ENCODE data around the gene CHD3.
A peak's percentile ranks its signal among the peaks of the same experiment; 100 is the strongest.

Gene CHD3

DNA sequence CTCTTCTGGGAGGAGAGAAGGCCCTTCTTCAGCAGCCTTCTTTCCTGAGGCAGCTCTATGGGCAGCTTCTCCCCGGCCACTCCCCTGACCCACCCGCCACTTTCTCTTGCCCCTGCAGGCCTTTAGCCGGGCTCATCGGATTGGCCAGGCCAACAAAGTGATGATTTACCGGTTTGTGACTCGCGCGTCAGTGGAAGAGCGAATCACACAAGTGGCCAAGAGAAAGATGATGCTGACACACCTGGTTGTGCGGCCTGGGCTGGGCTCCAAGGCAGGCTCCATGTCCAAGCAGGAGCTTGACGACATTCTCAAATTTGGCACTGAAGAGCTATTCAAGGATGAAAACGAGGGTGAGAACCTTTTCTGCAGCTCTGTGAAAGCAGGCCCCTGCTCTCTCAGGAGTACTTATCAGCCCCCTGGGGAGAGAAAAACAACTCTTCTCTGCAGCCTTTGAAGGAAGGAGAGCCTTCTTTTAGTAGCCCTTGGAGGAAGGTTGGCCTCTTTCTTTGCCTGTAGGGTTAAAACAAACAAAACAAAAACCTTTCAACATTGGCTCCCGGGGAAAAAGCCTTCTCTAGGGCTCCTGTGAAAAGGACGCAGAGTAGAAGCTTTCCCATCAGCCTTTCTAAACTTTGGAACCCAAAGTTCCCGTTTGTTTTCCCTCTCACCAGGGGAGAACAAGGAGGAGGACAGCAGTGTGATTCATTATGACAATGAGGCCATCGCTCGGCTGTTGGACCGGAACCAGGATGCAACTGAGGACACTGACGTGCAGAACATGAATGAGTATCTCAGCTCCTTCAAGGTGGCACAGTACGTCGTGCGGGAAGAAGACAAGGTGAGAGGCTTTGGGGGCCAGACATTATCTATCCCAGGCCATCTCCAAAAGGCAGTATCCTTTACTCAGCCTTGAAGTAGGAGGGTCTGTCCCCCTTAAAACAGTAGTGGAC, 14.8 kb downstream of the CHD3 start:
- DNase-seq, result peak; percentile 25

GRCh38 chr17:7909089-7909488, 20.5 kb downstream of the CHD3 start:
- DNase-seq, result no peak

DNA sequence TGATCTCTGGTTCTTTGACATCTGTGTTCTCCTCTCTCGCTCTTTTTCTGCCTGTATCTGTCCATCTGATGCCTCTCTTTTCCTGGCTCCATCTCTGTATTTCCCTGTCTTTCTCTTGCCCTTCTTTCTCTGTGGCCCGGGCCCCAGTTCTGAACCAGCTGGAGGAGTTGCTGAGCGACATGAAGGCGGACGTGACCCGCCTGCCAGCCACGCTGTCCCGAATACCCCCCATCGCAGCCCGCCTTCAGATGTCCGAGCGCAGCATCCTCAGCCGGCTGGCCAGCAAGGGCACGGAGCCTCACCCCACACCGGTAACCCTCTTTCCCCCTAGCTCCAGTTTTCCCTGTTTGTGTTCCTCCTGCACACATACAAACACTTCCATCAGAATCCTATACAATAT, 21.7 kb downstream of the CHD3 start:
- no peak for DNase-seq

- no peak for DNase-seq
Measured at GRCh38 chr17:7910711-7911110, 22.1 kb downstream of the CHD3 start.

GRCh38 chr17:7911116-7911515, 22.5 kb downstream of the CHD3 start:
- no peak for DNase-seq

- DNase-seq, result no peak
Measured at GRCh38 chr17:7912927-7913524, 24.4 kb downstream of the CHD3 start.

GRCh38 chr17:7915179-7915610, 26.6 kb downstream of the CHD3 start:
- no peak for DNase-seq

DNA sequence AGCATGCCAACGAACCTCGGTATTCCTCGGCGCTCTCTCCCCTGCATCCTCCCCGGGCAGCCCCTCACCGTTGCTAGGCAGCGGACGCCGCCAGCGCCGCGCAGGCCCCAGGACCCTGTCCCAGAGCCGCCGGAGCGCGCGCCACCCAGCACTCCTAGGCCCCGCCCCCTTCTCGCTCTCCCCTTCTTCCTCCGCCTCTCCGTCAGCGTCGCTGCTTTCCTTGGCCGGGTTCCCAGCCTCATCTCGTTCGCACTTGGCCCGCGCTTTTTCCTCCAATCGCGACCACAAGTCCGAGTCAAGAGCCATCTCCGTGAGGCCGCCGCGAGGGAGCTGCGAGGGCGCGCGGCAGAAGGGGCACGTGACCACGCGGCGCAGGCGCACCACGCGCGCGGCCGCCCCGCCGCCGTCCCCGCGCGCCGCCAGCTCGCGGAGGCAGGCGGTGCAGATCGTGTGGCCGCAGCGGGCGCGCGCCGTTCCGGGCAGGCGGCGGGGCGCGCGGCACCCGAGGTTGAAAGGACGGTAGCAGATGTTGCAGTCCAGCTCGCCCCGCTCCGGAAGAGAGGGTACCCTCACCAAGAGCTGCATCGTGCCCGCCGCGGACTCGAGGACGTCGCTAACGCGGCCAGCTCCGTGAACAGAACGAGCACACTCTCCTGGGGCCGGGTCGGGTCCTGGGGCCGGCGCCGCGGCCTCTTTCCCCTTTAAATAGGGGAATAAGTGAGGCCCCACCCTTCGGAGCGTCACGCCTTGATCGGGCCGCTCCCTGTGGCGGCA, 27.2 kb downstream of the CHD3 start, which contains the start of gene RNF227:
RNF227 (minus strand) TSS at position 679 of the 774 bp plus-strand sequence; CDS start at position 585, 94 bp downstream.
- DNase-seq, result peak; percentile 93

- no peak for DNase-seq
Measured at GRCh38 chr17:7916385-7916682, 27.7 kb downstream of the CHD3 start.

DNA sequence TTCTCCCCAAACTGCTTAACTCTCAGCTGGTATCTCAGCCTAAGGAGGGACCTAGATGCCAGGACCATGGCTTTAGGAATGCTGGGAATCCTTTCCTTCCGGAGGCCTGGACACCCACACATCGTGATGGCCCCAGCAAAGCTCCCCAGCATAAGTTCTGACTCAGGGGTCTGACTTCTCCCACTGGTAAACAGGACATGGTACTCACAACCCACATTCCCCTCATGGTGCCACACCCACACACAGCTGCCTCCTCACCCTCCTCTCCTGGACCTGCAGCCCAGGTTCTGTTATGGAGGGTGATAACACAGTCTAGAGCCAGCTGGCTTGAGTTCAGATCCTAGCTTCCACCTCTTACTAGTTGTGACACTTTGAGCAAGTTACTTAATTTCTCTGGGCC, 28.2 kb downstream of the CHD3 start:
- no peak for DNase-seq

- no peak for DNase-seq
Measured at GRCh38 chr17:7922269-7922844, 33.8 kb downstream of the CHD3 start.

DNA sequence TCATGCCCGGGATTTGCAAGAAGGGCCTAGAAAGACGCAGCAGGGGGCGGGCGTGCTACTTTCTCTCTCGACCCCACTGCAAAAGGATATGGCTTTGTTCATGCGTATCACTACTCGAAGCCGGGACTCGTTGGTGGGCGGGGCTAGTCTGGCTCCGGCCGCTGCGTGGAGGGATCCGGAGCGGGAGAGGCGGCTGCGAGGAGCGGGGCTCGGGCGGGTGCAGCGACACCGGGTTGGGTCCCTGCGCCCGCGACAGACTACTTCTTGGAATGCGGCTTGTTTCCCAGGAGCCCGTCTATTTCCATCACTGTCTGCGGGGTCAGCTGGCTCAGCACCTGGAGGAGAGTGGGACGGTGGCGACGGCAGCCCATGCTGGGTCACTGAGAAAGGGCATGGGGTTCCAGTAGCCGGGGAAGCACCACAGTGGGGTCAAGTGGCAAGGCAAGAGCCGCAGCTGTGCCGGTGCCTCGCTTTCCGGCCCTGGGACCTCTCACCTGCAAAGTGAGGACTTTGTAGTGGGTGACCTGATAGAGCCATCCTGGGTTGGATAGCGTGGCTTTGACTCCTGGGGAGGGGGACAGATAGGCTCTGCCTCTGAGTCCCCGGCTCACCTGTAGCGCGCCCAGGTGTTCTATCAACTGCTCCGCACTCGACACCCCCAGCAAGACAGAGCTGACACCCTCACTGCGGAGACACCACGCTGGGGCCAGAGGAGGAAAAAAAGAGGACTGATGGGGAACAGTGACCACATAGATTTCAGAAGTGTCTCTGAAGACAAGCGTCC, 34.4 kb downstream of the CHD3 start:
- peak; percentile 93 for DNase-seq

GRCh38 chr17:7927596-7927995, 39.0 kb downstream of the CHD3 start:
- no peak for DNase-seq

GRCh38 chr17:7929158-7930023, 40.8 kb downstream of the CHD3 start, which contains the start of gene KCNAB3:
Gene KCNAB3 (minus strand): TSS chr17:7929856. CDS start chr17:7929435, 421 bp downstream.
- peak; percentile 88 for DNase-seq

DNA sequence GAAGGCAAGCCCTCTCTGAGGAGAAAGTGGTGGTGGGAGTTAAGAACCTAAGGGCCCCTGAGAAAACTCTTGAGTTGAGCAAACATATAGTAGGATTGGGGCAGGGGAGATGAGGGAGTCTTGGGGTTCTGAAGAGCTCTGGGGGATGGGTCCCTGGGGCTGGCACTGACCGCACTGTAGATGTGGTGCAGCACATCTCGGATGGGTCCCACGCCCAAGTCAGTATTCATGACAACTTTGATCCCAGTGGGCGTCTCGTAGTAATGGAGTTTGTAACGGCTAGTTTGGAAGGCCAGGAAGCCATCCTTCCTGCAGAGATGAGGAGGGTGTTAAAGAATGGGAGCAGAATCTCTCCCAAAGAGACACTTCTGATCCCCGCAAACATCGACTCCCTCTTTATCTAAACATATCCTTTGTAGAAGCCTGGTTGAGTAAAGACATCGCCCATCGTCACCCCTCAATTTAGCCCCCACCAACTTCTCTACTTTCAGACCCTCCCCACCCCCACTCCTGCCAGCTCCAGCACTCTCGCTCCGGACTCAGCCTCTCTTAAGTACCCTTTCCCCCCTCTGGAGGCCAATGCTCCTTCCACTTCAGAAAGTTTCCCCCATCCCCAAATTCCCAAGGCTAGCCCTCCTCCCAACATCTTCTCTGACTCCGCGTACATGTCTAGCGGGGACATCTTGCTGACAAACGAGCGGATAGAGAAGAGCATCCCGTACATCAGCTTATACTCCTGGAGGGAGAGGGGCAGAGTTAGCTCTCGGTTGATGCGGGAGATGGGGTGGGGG, 42.4 kb downstream of the CHD3 start:
- peak; percentile 62 for DNase-seq

DNA sequence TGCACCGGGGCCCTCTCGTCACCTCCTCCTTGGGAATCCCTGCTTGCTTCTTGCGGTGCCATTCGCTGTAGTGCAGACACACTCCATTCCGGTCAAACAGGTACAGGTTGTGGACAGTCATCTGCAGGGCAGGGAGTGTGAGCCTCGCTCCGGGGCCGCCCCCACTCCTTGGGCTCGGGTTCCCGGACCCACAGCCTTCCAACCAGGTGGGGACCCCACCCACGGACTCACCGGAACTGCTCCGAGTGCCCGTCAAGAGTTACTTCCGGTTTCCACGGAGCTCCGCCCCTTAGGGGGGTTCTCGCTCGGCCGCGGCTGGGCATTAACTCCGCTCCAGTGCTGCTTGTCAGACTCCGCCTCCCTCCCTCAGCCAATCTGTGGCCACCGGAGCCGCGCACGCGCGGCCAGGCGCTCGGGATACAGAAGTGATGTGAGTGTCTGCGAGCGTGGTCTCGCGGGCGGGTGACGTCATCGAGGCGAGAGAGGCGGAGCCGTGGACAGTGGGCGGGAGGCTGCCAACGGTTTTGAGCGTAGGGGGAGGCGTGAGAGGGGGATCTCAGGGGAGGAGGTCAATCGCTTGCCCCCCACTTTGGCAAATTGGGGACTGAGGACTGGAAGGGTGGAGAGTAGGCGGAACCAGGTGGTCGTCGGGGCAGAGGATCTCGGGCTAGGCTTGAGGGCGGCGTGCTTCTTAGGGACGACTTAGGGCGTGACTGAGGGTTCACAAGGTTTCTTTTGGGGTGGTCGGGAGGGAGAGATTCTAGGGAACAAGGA, 43.3 kb downstream of the CHD3 start, which contains the start of the genes CNTROB and TRAPPC1:
CNTROB (plus strand) TSS at position 498 of the 774 bp plus-strand sequence. CDS start 874 bp downstream, outside the sequence.
TRAPPC1 (minus strand) TSS at position 238 of the 774 bp plus-strand sequence; CDS start at position 121, 117 bp downstream.
- peak; percentile 100 for DNase-seq

- DNase-seq, result peak; percentile 65
Measured at GRCh38 chr17:7932483-7932891, 43.9 kb downstream of the CHD3 start.

- peak; percentile 75 for DNase-seq
Measured at GRCh38 chr17:7932949-7933348, 44.4 kb downstream of the CHD3 start.

DNA sequence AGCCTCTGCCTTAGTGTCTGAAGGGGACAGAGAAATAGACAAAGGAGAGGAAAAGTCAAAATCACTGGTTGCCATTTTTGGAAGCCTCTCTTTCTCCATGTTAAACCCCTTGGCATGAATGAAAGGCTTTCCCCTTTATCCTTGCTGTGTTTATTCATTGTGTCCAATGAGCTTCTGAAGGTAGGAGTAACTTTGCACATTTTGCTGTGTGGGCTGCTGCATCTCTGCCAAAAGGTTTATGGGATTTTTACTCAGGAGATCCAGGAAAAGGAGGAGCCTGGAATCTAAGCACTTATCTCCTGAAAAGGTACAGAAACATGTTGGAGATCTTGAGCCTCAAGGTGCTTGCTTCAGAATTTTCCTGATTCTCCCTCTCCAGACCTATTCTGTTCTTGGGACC, 47.3 kb downstream of the CHD3 start:
- no peak for DNase-seq
